Thoracic aorta (tissue), 2 donors: ENCODE data around the gene PAMR1. TPM values are rescaled to one million over a fixed set of nuclear protein-coding genes. Genes with fewer than 3 reads are reported as not detected.

ENCODE experiments used
- ATAC-seq: fragments of 150-250 bp; one replicate; pipeline ENCODE4 v1.8.0; 2017; ENCODE audit warnings: low read depth; ENCODE audit not compliant: insufficient number of reproducible peaks, low FRiP score
- DNase-seq: peaks from one replicate; pipeline ENCODE4 v3.0.0-alpha.2; 2020; ENCODE audit warnings: low spot score
- H3K27ac ChIP-seq, 2 donors: fragments of 200-600 bp; sonication (generic); 1 replicate in 1 of 2; 2 replicates in 1 of 2; pipeline ENCODE4 v1.5.1; 2016; ENCODE audit warnings: mild to moderate bottlenecking in 2 of 2, moderate library complexity in 2 of 2
- H3K27me3 ChIP-seq: fragments of 200-600 bp; sonication (generic); replicated peaks from 2 replicates; pipeline ENCODE4 v1.6.0; 2016; ENCODE audit warnings: mild to moderate bottlenecking; ENCODE audit not compliant: insufficient read depth
- H3K36me3 ChIP-seq: fragments of 200-600 bp; sonication (generic); one replicate; pipeline ENCODE4 v1.5.1; 2016
- H3K4me1 ChIP-seq, 2 donors: fragments of 200-600 bp; sonication (generic); 1 replicate in 1 of 2; 2 replicates in 1 of 2; pipeline versions ENCODE4 v1.5.1 to v1.6.0; 2016; ENCODE audit warnings: low read depth in 2 of 2, mild to moderate bottlenecking in 1 of 2; ENCODE audit not compliant: control insufficient read depth in 1 of 2
- H3K4me3 ChIP-seq: fragments of 200-600 bp; sonication (generic); 2 replicates; pipeline ENCODE4 v1.5.1; 2016; ENCODE audit warnings: mild to moderate bottlenecking
- H3K9me3 ChIP-seq: fragments of 200-600 bp; sonication (generic); 2 replicates; pipeline ENCODE4 v1.5.1; 2016
- CTCF ChIP-seq: fragments of 200-600 bp; sonication (generic); IDR thresholded peaks from one replicate; pipeline ENCODE4 v1.5.1; 2019; ENCODE audit warnings: antibody characterized with exemption
- total RNA-seq, 2 donors: library from RNA; depleted of rRNA; stranded (reverse); fragments of >200 nt; gene quantifications; one replicate each; pipeline versions ENCODE4 v1.1.0 to v1.2.3, GENCODE V29; 2016

The PAMR1 gene
- total RNA-seq, 2 donors from 2014 or later, result 4.3 TPM; not detected in 1

DNA sequence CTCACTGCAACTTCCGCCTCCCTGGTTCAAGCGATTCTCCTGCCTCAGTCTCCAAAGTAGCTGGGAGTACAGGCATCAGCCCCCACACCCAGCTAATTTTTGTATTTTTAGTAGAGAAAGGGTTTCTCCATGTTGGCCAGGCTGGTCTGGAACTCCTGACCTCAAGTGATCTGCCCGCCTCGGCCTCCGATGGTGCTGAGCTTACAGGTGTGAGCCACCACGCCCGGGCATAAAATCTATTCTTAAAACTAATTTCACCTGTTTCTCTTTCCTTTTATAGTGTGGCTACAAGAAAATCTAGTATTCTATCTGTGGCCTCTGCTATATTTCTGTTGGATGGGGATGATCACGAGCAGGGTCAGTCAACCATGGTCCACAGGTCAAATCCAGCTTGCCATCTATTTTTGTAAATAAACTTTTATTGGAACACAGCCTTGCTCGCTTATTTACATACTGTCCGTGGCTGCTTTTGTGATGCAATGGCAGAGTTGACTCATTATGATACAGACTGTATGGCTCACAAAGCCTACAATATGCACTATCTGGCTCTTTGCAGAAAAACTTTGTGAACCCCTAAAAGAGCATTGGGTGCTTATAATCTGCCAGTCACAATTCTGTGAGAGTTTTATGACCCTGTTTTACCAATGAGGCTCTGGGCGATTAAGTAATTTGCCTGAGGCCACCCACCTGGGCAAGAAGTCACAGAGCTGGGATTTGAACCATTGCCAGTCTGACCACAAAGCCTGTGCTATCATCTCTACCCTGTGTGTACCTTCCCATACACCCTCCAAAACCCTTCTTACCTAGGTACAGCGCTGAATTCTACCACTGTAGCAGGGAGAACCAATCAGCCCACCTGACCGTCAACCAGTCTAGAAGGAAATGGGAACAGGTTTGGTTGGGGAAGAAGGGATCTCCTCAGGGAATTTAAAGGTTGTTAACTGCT, 134.4 kb downstream of the PAMR1 start:
- no peaks in the 10 kb centered on the region for H3K9me3 ChIP-seq
- peak overlapping the region in 1 of 2 donors; percentile 67 for H3K27ac ChIP-seq
- no peaks in the 10 kb centered on the region for H3K36me3 ChIP-seq
- H3K27me3 ChIP-seq, result no peaks in the 10 kb centered on the region
- no peak overlapping the region for H3K4me3 ChIP-seq
- TF ChIP-seq CTCF, result no peak
- ATAC-seq (no peak), DNase-seq (no peak)
- H3K4me1 ChIP-seq, result peaks cover 13 to 38% of the 10 kb centered on the region in 2 donors

GRCh38 chr11:35389897-35390465, 135.4 kb downstream of the PAMR1 start:
- no peak for TF ChIP-seq CTCF
- peak overlapping the region in 1 of 2 donors; percentile 67 for H3K27ac ChIP-seq
- H3K36me3 ChIP-seq, result no peaks in the 10 kb centered on the region
- H3K4me3 ChIP-seq, result no peak overlapping the region
- DNase-seq, result no peak
- H3K4me1 ChIP-seq, result peaks cover 13 to 38% of the 10 kb centered on the region in 2 donors
- H3K9me3 ChIP-seq, result no peaks in the 10 kb centered on the region
- ATAC-seq, result no peak
- no peaks in the 10 kb centered on the region for H3K27me3 ChIP-seq

GRCh38 chr11:35389112-35389511, 136.3 kb downstream of the PAMR1 start:
- no peaks in the 10 kb centered on the region for H3K36me3 ChIP-seq
- no peaks in the 10 kb centered on the region for H3K27me3 ChIP-seq
- no peaks in the 10 kb centered on the region for H3K9me3 ChIP-seq
- no peak for ATAC-seq
- H3K27ac ChIP-seq, result no peak overlapping the region
- no peak overlapping the region for H3K4me3 ChIP-seq
- H3K4me1 ChIP-seq, result peaks cover 13 to 38% of the 10 kb centered on the region in 2 donors
- TF ChIP-seq CTCF, result no peak
- DNase-seq, result no peak

DNA sequence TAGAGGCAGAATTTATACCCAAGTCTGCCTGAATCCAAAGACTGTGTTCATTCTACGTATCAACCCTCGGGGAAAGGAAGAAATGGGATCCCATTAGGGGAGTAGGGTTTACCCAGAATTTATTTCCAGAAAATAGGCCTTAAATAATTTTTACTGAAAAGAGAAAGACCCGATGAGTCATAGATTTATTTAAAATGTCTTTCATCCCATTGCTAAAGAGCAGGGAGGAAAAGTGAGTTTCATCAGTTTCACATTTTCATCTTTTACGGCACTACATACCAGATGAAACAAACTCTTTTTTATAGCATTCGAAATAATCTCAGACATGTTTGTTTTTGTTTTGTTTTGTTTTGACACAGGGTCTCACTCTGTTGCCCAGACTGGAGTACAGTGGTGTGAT, 137.4 kb downstream of the PAMR1 start:
- TF ChIP-seq CTCF, result no peak
- H3K27me3 ChIP-seq, result no peaks in the 10 kb centered on the region
- H3K4me3 ChIP-seq, result no peak overlapping the region
- H3K4me1 ChIP-seq, result peaks cover 13 to 38% of the 10 kb centered on the region in 2 donors
- ATAC-seq, result no peak
- peak overlapping the region; percentile 38 to 70 for H3K27ac ChIP-seq
- no peak for DNase-seq
- H3K9me3 ChIP-seq, result no peaks in the 10 kb centered on the region
- H3K36me3 ChIP-seq, result no peaks in the 10 kb centered on the region
